Epithelial cell of proximal tubule (primary cell): Measurements from ENCODE around the gene MS4A15. TPM values are rescaled to one million over a fixed set of nuclear protein-coding genes. Genes with fewer than 3 reads are reported as not detected.

Experiments
- DNase-seq: peaks from one replicate; pipeline ENCODE4 v3.0.0-alpha.2; 2011; ENCODE audit warnings: low read depth
- H3K4me3 ChIP-seq: 2 replicates; pipeline ENCODE4 v1.5.1; 2011; ENCODE audit warnings: low read depth, mild to moderate bottlenecking, low read length
- total RNA-seq: library from RNA; depleted of rRNA; stranded (reverse); fragments of >200 nt; gene quantifications from 2 replicates; pipeline ENCODE4 v1.2.3, GENCODE V29; 2015
- TF ChIP-seq, protein P1 (sequence below): conservative IDR thresholded peaks from 2 replicates; pipeline ENCODE4 v1.5.1; 2012; ENCODE audit warnings: low read depth, mild to moderate bottlenecking, low read length

Gene MS4A15
- total RNA-seq, 1 donor from 2014 or later, result not detected

- H3K4me3 ChIP-seq, result no peak overlapping the region
- no peak for DNase-seq
- TF ChIP-seq, protein P1, sequence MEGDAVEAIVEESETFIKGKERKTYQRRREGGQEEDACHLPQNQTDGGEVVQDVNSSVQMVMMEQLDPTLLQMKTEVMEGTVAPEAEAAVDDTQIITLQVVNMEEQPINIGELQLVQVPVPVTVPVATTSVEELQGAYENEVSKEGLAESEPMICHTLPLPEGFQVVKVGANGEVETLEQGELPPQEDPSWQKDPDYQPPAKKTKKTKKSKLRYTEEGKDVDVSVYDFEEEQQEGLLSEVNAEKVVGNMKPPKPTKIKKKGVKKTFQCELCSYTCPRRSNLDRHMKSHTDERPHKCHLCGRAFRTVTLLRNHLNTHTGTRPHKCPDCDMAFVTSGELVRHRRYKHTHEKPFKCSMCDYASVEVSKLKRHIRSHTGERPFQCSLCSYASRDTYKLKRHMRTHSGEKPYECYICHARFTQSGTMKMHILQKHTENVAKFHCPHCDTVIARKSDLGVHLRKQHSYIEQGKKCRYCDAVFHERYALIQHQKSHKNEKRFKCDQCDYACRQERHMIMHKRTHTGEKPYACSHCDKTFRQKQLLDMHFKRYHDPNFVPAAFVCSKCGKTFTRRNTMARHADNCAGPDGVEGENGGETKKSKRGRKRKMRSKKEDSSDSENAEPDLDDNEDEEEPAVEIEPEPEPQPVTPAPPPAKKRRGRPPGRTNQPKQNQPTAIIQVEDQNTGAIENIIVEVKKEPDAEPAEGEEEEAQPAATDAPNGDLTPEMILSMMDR, result no peak
Measured at GRCh38 chr11:60719391-60719790, 37.3 kb upstream of the MS4A15 start.

- TF ChIP-seq, protein P1, result no peak
- H3K4me3 ChIP-seq, result no peak overlapping the region
- no peak for DNase-seq
Measured at GRCh38 chr11:60720460-60720859, 36.2 kb upstream of the MS4A15 start.

- DNase-seq, result no peak
- H3K4me3 ChIP-seq, result no peak within 1 kb of the TSS
- TF ChIP-seq, protein P1, result no peak
Measured at GRCh38 chr11:60724420-60724819, 32.2 kb upstream of the MS4A15 start, which contains the start of gene MS4A18. Gene MS4A18, plus strand, starts transcription at chr11:60724720.

DNA sequence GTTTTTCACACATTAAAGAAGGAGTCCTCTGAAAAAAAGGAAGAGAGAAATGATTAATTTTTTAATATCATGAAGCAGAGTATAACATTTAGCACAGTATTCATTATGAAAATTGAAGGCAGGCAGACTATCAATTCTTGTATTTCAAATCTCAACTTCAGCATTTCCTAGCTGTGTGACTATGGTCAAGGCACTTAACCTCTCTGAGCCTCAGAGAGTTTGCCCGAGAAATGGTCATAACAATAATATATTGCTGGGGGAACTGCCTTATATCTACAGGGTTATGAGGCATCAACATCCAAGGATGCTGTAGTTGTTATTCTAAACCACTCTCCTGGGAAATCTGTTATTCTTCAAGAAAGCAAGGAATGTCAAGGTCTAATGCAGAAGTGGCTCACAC is 31.1 kb upstream of the MS4A15 start:
- no peak overlapping the region for H3K4me3 ChIP-seq
- no peak for DNase-seq
- TF ChIP-seq, protein P1, result no peak

DNA sequence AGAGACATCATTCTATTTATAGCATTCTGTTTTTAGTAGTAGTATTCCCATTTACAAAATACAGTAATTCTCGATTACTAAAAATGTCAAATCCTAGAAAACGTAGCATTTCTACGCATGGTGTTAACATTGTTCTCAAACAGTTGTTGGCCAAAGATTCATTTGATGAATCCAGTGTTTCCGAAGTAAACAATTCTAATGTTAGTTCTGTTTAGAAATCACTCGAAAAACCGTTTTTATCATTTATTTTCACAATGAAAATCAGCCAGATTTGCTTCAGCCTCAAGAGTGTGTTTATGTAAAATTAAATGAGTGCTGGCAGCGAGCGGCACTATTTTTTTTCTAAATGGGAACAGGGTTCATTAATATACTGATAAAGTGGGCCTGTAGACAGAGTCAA is 25.1 kb upstream of the MS4A15 start:
- TF ChIP-seq, protein P1, result no peak
- no peak for DNase-seq
- no peak overlapping the region for H3K4me3 ChIP-seq

DNA sequence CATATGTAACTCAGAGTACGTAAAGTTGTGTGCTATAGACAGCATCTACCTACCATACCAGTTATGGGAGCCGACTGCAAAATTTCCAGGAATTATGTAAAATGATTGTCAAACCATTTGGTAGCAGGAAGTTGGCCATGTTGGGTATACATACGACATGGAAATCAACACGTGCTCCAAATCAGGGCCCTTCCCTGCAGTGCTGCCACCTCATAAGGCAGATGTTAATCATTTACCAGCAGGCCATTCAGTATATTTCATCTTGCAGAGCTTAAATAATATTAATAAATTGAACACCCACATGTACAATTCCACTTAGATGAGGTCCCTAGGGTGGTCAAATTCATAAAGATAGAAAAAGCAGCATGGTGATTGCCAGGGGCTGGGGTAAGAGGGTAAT is 22.4 kb upstream of the MS4A15 start:
- TF ChIP-seq, protein P1, result no peak
- no peak overlapping the region for H3K4me3 ChIP-seq
- no peak for DNase-seq

DNA sequence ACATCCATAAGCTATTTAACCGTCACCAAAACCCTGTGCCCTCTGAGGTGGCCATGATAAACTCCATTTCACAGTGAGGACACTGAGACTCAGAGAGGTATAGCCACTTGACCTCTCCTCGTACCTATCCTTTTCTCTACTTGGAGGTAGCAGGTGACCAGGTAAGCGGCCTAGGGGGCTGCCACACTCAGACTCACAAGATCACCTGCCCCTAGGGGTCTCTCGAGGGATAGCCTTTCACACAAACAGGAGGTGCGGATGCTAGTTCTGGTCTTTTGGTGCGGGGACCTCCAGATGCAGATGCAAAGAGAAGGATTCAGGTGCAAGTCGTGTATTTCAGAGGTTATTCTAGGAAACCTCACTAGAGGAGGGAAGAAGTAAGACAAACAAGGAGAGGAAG is 17.6 kb upstream of the MS4A15 start:
- no peak overlapping the region for H3K4me3 ChIP-seq
- TF ChIP-seq, protein P1, result no peak
- DNase-seq, result no peak
